GM19043 (cell line): ENCODE measurements around the gene INSIG1.

Experiments
- ATAC-seq: cut with Tn5 transposase; IDR thresholded peaks from one replicate; pipeline ENCODE4 v1.9.1; 2021; ENCODE audit warnings: low read depth; ENCODE audit not compliant: unreplicated experiment

Gene INSIG1

GRCh38 chr7:155298834-155299534, 1.3 kb downstream of the INSIG1 start:
- ATAC-seq = peak; percentile 73

- no peak for ATAC-seq
Observed at GRCh38 chr7:155299535-155300202, 2.0 kb downstream of the INSIG1 start.

GRCh38 chr7:155300641-155301452, 3.2 kb downstream of the INSIG1 start:
- no peak for ATAC-seq

- no peak for ATAC-seq
Observed at GRCh38 chr7:155303039-155303593, 5.4 kb downstream of the INSIG1 start.

- no peak for ATAC-seq
Observed at GRCh38 chr7:155303897-155304296, 6.2 kb downstream of the INSIG1 start.

GRCh38 chr7:155305231-155305904, 7.7 kb downstream of the INSIG1 start:
- ATAC-seq = no peak

GRCh38 chr7:155306673-155307470, 9.2 kb downstream of the INSIG1 start:
- no peak for ATAC-seq

GRCh38 chr7:155308330-155309020, 10.8 kb downstream of the INSIG1 start:
- no peak for ATAC-seq

- ATAC-seq = no peak
Observed at GRCh38 chr7:155309021-155309338, 11.3 kb downstream of the INSIG1 start.

- no peak for ATAC-seq
Observed at GRCh38 chr7:155310425-155311114, 12.9 kb downstream of the INSIG1 start.

GRCh38 chr7:155311826-155312537, 14.3 kb downstream of the INSIG1 start:
- no peak for ATAC-seq

- no peak for ATAC-seq
Observed at GRCh38 chr7:155312633-155313032, 15.0 kb downstream of the INSIG1 start.

GRCh38 chr7:155313096-155313495, 15.4 kb downstream of the INSIG1 start:
- ATAC-seq = no peak

- ATAC-seq = no peak
Observed at GRCh38 chr7:155315977-155316376, 18.3 kb downstream of the INSIG1 start.

GRCh38 chr7:155316427-155317113, 18.9 kb downstream of the INSIG1 start:
- no peak for ATAC-seq

GRCh38 chr7:155317114-155317434, 19.4 kb downstream of the INSIG1 start:
- ATAC-seq = no peak

- ATAC-seq = no peak
Observed at GRCh38 chr7:155318245-155318644, 20.6 kb downstream of the INSIG1 start.

GRCh38 chr7:155322530-155322929, 24.9 kb downstream of the INSIG1 start:
- no peak for ATAC-seq
